Colonic mucosa (tissue), 4 donors: ENCODE measurements around the gene GMDS. TPM values are rescaled to one million over a fixed set of nuclear protein-coding genes. Genes with fewer than 3 reads are reported as not detected.

ENCODE experiments used
- DNase-seq: peaks from one replicate; pipeline ENCODE4 v3.0.0-alpha.2; 2020
- H3K27ac ChIP-seq: fragments of 200-600 bp; one replicate; pipeline ENCODE4 v1.8.0; 2021
- H3K27me3 ChIP-seq: fragments of 200-600 bp; one replicate; pipeline ENCODE4 v1.8.0; 2021
- H3K36me3 ChIP-seq: fragments of 200-600 bp; one replicate; pipeline ENCODE4 v1.8.0; 2021
- H3K4me1 ChIP-seq: fragments of 200-600 bp; one replicate; pipeline ENCODE4 v1.8.0; 2021; ENCODE audit warnings: mild to moderate bottlenecking
- H3K4me3 ChIP-seq: fragments of 200-600 bp; one replicate; pipeline ENCODE4 v1.8.0; 2021
- H3K9ac ChIP-seq, 2 donors: one replicate each; pipeline ENCODE4 v1.7.0; 2013; ENCODE audit warnings: control low read depth in 2 of 2, low read depth in 2 of 2, low read length in 2 of 2
- H3K9me3 ChIP-seq: fragments of 200-600 bp; one replicate; pipeline ENCODE4 v1.8.0; 2021
- CTCF ChIP-seq: fragments of 200-600 bp; IDR thresholded peaks from one replicate; pipeline ENCODE4 v1.8.0; 2022; ENCODE audit warnings: antibody characterized with exemption, mild to moderate bottlenecking
- intact Hi-C: fragments of 100-400 bp; cut with DNase I; formaldehyde crosslinking; loops from one replicate; pipeline ENCODE4 v1.14.1; 2022
- total RNA-seq, 2 donors: library from RNA; stranded (reverse); fragmentation: NEBNext Ultra II Directional in 1 of 2; extraction: Animal tissue kit (Norgen Biotek cat#: 25700) in 1 of 2; gene quantifications; one replicate each; pipeline ENCODE4 v1.2.1, GENCODE V29; 2021
- donor health status: healthy.
- donor health status: DM: no; HTN: no; CAD: no.
- donor health status: DM: no; HTN: no; CAD: no.

The GMDS gene
- total RNA-seq, 2 donors from 2014 or later = 247 to 272 TPM

- Histone ChIP-seq H3K36me3 (no peaks in the 10 kb centered on the region), H3K4me3 (no peak overlapping the region), H3K9ac (no peak overlapping the region), H3K4me1 (no peaks in the 10 kb centered on the region), H3K27me3 (peaks cover 10% of the 10 kb centered on the region), H3K27ac (no peak overlapping the region), H3K9me3 (no peaks in the 10 kb centered on the region)
- TF ChIP-seq CTCF = no peak
- intact Hi-C loops = no loop called here
- DNase-seq = no peak
These were observed 618.9 kb downstream of the GMDS start for GRCh38 chr6:1626481-1626880.

- peaks cover 10% of the 10 kb centered on the region for H3K27me3 ChIP-seq
- no peak for DNase-seq
These were observed 619.5 kb downstream of the GMDS start for GRCh38 chr6:1625794-1626435.

GRCh38 chr6:1624851-1625781 is 620.3 kb downstream of the GMDS start:
- no peak for DNase-seq
- no peaks in the 10 kb centered on the region for H3K36me3 ChIP-seq
- no peak for TF ChIP-seq CTCF
- no peaks in the 10 kb centered on the region for H3K4me1 ChIP-seq
- peaks cover 18% of the 10 kb centered on the region for H3K27me3 ChIP-seq
- intact Hi-C loops = no loop called here
- H3K4me3 ChIP-seq = peak overlapping the region; percentile 30
- H3K9me3 ChIP-seq = no peaks in the 10 kb centered on the region
- H3K9ac ChIP-seq = no peak overlapping the region
- no peak overlapping the region for H3K27ac ChIP-seq

More at GRCh38 chr6:1625794-1626435, 619.5 kb downstream of the GMDS start:
- Histone ChIP-seq H3K4me1 (no peaks in the 10 kb centered on the region), H3K27ac (no peak overlapping the region), H3K9me3 (no peaks in the 10 kb centered on the region), H3K4me3 (no peak overlapping the region), H3K36me3 (no peaks in the 10 kb centered on the region), H3K9ac (no peak overlapping the region)
- intact Hi-C loops = no loop called here
- TF ChIP-seq CTCF = no peak

GRCh38 chr6:1624058-1624850 is 621.2 kb downstream of the GMDS start:
- intact Hi-C loops = no loop called here
- TF ChIP-seq CTCF = no peak
- peak overlapping the region; percentile 3 for H3K4me3 ChIP-seq
- no peaks in the 10 kb centered on the region for H3K36me3 ChIP-seq
- no peaks in the 10 kb centered on the region for H3K9me3 ChIP-seq
- peaks cover 26% of the 10 kb centered on the region for H3K27me3 ChIP-seq
- no peak overlapping the region for H3K9ac ChIP-seq
- no peak overlapping the region for H3K27ac ChIP-seq
- H3K4me1 ChIP-seq = no peaks in the 10 kb centered on the region
- no peak for DNase-seq

GRCh38 chr6:1623769-1624057 is 621.7 kb downstream of the GMDS start:
- Histone ChIP-seq H3K36me3 (no peaks in the 10 kb centered on the region), H3K27ac (no peak overlapping the region), H3K9ac (no peak overlapping the region), H3K27me3 (peaks cover 26% of the 10 kb centered on the region), H3K9me3 (no peaks in the 10 kb centered on the region), H3K4me3 (no peak overlapping the region), H3K4me1 (no peaks in the 10 kb centered on the region)
- intact Hi-C loops = no loop called here
- no peak for DNase-seq
- TF ChIP-seq CTCF = no peak
